Keratinocyte (primary cell): ENCODE measurements around the gene IKZF1.

Experiments
- EZH2 ChIP-seq: IDR thresholded peaks from one replicate; pipeline ENCODE4 v1.6.1; 2012; ENCODE audit warnings: inconsistent platforms, mild to moderate bottlenecking, low read length, moderate library complexity
- TF ChIP-seq, protein P1 (sequence below), 3 experiments: IDR thresholded peaks in 1 of 3; conservative IDR thresholded peaks in 1 of 3; optimal IDR thresholded peaks in 1 of 3; 2 replicates in 2 of 3; 3 replicates in 1 of 3; pipeline versions ENCODE3 to v1.5.1; 2011; ENCODE audit warnings: low read length in 3 of 3, mild to moderate bottlenecking in 3 of 3, moderate library complexity in 2 of 3, control low read depth in 1 of 3, inconsistent platforms in 1 of 3; ENCODE audit not compliant: insufficient read depth in 2 of 3; ENCODE audit errors: extremely low read depth in 1 of 3

DNA sequence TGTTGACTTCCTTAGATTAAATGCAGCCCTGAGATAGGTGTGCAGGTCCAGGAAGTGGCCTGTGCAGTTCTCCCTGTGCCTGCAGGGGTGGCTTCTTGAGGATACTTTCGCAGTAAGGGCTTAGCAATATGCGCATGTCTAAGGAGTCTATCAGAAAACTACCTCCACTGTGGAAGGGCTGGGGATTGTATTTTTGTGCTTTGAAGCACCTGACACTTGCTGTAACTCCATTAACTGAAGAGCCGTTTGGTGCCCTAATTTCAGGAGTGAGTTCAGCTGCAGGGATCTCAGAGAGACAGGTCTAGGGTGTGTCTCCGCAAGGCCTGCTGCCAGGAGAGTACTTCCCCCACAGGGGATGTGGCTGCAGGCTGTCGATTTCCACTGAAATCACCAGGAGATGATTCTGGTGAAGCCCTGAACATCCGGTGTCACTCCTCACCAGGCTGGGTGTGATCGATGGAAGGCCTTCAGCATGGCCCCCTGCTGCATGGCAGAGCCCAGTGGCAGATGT, 35.5 kb downstream of the IKZF1 start:
- no peak for TF ChIP-seq EZH2
- TF ChIP-seq, protein P1, sequence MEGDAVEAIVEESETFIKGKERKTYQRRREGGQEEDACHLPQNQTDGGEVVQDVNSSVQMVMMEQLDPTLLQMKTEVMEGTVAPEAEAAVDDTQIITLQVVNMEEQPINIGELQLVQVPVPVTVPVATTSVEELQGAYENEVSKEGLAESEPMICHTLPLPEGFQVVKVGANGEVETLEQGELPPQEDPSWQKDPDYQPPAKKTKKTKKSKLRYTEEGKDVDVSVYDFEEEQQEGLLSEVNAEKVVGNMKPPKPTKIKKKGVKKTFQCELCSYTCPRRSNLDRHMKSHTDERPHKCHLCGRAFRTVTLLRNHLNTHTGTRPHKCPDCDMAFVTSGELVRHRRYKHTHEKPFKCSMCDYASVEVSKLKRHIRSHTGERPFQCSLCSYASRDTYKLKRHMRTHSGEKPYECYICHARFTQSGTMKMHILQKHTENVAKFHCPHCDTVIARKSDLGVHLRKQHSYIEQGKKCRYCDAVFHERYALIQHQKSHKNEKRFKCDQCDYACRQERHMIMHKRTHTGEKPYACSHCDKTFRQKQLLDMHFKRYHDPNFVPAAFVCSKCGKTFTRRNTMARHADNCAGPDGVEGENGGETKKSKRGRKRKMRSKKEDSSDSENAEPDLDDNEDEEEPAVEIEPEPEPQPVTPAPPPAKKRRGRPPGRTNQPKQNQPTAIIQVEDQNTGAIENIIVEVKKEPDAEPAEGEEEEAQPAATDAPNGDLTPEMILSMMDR (optimal IDR thresholded peaks at IDR 0.05 in 1 of 3, IDR thresholded peaks at IDR 0.05 in 1 of 3, conservative IDR thresholded peaks at IDR 0.05 in 1 of 3; ENCODE audit: extremely low read depth in 1 of 3, insufficient read depth in 2 of 3, low read length in 3 of 3) = no peak
